ENCODE measurements around the gene OSBP2.

OSBP2 gene

DNA sequence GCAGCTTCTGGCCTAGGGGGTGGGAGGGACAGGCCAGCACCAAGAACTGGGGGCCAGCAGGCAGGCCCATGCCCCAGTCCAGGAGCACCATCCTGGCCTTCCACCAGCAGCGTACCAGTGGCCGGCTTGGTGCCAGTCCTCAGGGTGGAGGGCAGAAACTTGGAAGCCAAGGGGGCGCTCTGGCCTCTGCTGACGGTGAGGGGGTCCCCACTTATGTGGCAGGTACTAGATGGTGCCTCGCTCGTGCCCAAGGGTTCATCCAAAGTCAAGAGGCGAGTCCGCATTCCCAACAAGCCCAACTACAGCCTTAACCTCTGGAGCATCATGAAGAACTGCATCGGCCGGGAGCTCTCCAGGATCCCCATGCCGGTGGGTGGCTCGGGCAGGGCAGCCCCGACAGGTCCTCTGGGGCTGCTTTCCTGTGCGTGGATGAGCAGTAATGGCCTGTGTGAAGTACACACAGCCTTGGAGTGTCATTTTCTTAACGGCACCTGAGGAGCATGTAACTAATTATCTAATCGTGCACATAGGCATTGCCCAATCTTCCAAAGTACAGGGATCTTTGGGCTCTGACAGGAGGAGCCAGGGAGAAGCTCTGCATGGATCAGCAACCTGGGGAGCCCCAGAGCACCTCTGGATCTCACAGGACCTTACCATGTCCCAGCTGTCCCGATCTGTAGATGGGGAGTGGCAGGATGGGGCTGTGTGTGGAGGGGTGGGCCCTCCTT is 194.8 kb downstream of the OSBP2 start:
- H3K27me3 ChIP-seq (replicated peaks; ENCODE audit: control insufficient read depth, insufficient read depth, low read length), result no peaks in the 10 kb centered on the region
- H3K4me1 ChIP-seq (ENCODE audit: control insufficient read depth, insufficient read depth, low read length), result no peaks in the 10 kb centered on the region
- H3K9ac ChIP-seq (ENCODE audit: low read length), result no peak overlapping the region
- DNase-seq (ENCODE audit: low read depth), result no peak
- no peak overlapping the region for H3K4me3 ChIP-seq (ENCODE audit: low read length)
- no peaks in the 10 kb centered on the region for H3K36me3 ChIP-seq (ENCODE audit: control insufficient read depth, insufficient read depth, low read length, severe bottlenecking)
- H3K9me3 ChIP-seq (ENCODE audit: control insufficient read depth, low read length), result no peaks in the 10 kb centered on the region

DNA sequence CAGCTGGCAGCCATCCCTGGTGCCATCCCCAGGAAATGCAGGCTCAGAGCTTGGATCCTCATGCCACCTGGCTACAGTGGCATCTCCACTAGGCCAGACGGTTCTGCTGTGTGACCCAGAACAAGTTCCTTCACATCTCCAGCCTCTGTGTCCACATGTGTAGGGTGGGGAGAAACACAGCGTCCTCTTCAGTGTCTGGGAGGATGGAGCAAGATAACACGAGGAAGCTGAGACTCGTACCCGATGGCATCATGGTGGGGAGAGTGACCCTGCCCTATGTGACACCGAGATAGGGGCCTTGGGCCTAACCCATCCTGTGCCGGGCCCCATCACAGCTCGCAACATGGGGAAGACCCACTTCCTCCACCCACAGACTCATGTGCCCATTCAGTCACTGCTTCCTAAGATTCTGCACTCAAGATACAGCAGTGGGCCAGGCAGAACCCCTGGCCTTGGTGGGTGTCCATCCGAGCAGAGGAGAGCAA is 195.4 kb downstream of the OSBP2 start:
- no peaks in the 10 kb centered on the region for H3K9me3 ChIP-seq (ENCODE audit: control insufficient read depth, low read length)
- H3K4me3 ChIP-seq (ENCODE audit: low read length), result no peak overlapping the region
- H3K36me3 ChIP-seq (ENCODE audit: control insufficient read depth, insufficient read depth, low read length, severe bottlenecking), result no peaks in the 10 kb centered on the region
- no peak for DNase-seq (ENCODE audit: low read depth)
- H3K27me3 ChIP-seq (replicated peaks; ENCODE audit: control insufficient read depth, insufficient read depth, low read length), result no peaks in the 10 kb centered on the region
- no peak overlapping the region for H3K9ac ChIP-seq (ENCODE audit: low read length)
- no peaks in the 10 kb centered on the region for H3K4me1 ChIP-seq (ENCODE audit: control insufficient read depth, insufficient read depth, low read length)

DNA sequence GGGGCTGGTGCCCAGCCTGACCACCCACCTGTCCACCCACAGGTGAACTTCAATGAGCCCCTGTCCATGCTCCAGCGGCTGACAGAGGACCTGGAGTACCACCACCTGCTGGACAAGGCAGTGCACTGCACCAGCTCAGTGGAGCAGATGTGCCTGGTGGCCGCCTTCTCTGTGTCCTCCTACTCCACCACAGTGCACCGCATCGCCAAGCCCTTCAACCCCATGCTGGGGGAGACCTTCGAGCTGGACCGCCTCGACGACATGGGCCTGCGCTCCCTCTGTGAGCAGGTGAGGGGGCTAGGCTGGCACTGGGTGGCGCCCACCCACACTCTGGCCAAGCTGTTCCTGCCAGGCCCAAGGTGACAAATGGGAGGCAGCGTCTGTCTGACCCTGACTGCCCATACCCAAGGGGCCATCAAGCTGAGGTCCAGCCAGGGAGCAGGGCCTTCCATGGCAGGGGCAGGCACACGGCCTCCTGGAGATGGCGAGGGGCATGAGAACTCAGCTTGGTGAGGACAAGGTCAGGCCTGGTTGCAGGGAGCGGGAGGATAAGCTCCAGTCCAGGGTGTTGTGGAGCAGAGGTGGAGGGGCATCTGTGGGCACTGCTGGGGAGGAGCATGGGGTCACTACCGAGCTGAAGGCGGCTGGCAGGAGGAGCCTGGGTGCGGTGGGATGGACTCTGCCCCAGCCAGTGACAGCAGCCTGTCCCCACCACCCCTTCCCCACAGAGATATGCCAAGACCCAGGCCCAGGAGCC is 196.2 kb downstream of the OSBP2 start:
- no peak overlapping the region for H3K9ac ChIP-seq (ENCODE audit: low read length)
- DNase-seq (ENCODE audit: low read depth), result peak; percentile 44
- H3K4me1 ChIP-seq (ENCODE audit: control insufficient read depth, insufficient read depth, low read length), result no peaks in the 10 kb centered on the region
- no peak overlapping the region for H3K4me3 ChIP-seq (ENCODE audit: low read length)
- no peaks in the 10 kb centered on the region for H3K27me3 ChIP-seq (replicated peaks; ENCODE audit: control insufficient read depth, insufficient read depth, low read length)
- no peaks in the 10 kb centered on the region for H3K9me3 ChIP-seq (ENCODE audit: control insufficient read depth, low read length)
- H3K36me3 ChIP-seq (ENCODE audit: control insufficient read depth, insufficient read depth, low read length, severe bottlenecking), result no peaks in the 10 kb centered on the region

DNA sequence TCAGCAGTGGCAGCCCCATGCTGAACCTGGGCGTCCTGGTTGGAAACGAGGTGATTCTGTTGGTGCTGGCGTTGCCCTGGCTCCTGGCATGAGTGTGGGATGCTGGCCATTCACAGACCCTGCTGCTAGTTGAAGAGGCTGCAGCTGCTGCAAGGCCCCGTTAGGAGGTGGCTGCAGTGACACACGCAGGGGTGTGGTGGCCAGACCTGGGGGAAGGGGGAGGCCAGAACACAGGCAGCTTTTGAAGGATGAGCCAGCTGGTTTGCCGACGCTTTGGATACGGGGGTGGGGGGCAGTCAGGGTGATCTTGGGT is 196.7 kb downstream of the OSBP2 start:
- Histone ChIP-seq H3K4me3 (ENCODE audit: low read length) (no peak overlapping the region), H3K9ac (ENCODE audit: low read length) (no peak overlapping the region), H3K27me3 (replicated peaks; ENCODE audit: control insufficient read depth, insufficient read depth, low read length) (no peaks in the 10 kb centered on the region), H3K9me3 (ENCODE audit: control insufficient read depth, low read length) (no peaks in the 10 kb centered on the region), H3K36me3 (ENCODE audit: control insufficient read depth, insufficient read depth, low read length, severe bottlenecking) (no peaks in the 10 kb centered on the region), H3K4me1 (ENCODE audit: control insufficient read depth, insufficient read depth, low read length) (no peaks in the 10 kb centered on the region)
- DNase-seq (ENCODE audit: low read depth), result no peak

DNA sequence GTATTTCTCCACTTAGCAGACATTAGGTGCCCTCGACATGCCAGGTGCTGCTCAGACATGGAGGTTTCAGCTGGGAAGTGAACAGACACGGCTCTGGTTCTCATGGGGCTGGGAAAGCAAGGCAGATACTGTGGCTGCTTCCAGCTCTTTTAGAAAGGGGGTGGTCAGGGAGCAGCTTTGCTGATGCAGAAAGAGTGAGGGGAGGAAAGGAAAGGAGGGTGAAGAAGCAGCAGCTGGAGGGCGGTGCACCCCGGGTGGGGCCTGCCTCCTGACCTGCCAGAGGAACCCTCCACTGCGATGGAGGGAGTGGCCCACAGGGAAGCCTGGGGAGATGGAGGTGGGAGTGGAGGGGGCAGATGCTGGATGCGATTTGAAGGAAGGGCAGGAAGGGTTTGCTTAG is 197.1 kb downstream of the OSBP2 start:
- no peak overlapping the region for H3K9ac ChIP-seq (ENCODE audit: low read length)
- H3K4me3 ChIP-seq (ENCODE audit: low read length), result no peak overlapping the region
- H3K27me3 ChIP-seq (replicated peaks; ENCODE audit: control insufficient read depth, insufficient read depth, low read length), result no peaks in the 10 kb centered on the region
- no peaks in the 10 kb centered on the region for H3K4me1 ChIP-seq (ENCODE audit: control insufficient read depth, insufficient read depth, low read length)
- H3K9me3 ChIP-seq (ENCODE audit: control insufficient read depth, low read length), result no peaks in the 10 kb centered on the region
- no peaks in the 10 kb centered on the region for H3K36me3 ChIP-seq (ENCODE audit: control insufficient read depth, insufficient read depth, low read length, severe bottlenecking)
- DNase-seq (ENCODE audit: low read depth), result no peak

DNA sequence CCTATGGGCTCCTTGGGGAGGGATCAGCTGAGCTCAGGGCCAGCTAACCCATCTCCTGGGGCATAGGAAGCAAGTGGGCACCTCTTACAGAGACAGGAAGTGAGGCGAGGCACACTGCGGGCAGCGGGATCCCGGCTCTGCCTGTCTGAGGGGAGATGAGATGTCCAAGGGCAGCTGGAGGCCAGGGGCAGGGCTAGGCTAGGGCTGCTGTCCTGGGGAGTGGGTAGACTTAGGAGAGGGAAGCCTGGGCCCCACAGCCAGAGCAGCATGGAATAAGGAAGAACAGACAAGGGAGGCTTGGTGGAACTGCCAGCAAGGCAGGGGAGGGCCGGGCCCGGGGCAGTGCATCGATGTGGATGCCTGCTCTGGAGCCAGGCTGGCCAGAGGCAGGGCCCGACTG is 197.6 kb downstream of the OSBP2 start:
- Histone ChIP-seq H3K9me3 (ENCODE audit: control insufficient read depth, low read length) (no peaks in the 10 kb centered on the region), H3K4me3 (ENCODE audit: low read length) (no peak overlapping the region), H3K27me3 (replicated peaks; ENCODE audit: control insufficient read depth, insufficient read depth, low read length) (no peaks in the 10 kb centered on the region), H3K36me3 (ENCODE audit: control insufficient read depth, insufficient read depth, low read length, severe bottlenecking) (no peaks in the 10 kb centered on the region), H3K9ac (ENCODE audit: low read length) (no peak overlapping the region), H3K4me1 (ENCODE audit: control insufficient read depth, insufficient read depth, low read length) (no peaks in the 10 kb centered on the region)
- DNase-seq (ENCODE audit: low read depth), result no peak

DNA sequence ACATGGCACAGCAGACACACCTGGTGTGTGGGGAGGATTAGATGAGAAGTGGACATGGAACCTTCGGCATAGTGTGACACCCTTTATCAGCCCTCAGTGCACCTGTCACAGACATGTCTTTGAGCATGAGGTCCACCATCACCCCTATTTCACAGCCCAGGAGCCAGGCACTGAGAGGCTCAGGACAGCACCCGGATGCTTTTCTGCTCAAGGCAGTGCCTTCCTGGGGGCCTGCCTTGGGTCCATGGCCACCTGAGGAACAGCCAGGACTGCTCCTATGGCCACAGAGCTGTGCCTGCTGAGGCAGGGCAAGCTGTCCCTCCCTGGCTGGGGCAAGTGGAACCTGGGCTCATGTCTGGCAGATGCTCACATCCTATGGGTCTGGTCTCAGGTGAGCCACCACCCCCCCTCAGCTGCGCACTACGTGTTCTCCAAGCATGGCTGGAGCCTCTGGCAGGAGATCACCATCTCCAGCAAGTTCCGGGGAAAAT is 198.1 kb downstream of the OSBP2 start:
- H3K27me3 ChIP-seq (replicated peaks; ENCODE audit: control insufficient read depth, insufficient read depth, low read length), result no peaks in the 10 kb centered on the region
- H3K9ac ChIP-seq (ENCODE audit: low read length), result no peak overlapping the region
- no peaks in the 10 kb centered on the region for H3K36me3 ChIP-seq (ENCODE audit: control insufficient read depth, insufficient read depth, low read length, severe bottlenecking)
- H3K4me1 ChIP-seq (ENCODE audit: control insufficient read depth, insufficient read depth, low read length), result no peaks in the 10 kb centered on the region
- H3K4me3 ChIP-seq (ENCODE audit: low read length), result no peak overlapping the region
- DNase-seq (ENCODE audit: low read depth), result no peak
- H3K9me3 ChIP-seq (ENCODE audit: control insufficient read depth, low read length), result no peaks in the 10 kb centered on the region

DNA sequence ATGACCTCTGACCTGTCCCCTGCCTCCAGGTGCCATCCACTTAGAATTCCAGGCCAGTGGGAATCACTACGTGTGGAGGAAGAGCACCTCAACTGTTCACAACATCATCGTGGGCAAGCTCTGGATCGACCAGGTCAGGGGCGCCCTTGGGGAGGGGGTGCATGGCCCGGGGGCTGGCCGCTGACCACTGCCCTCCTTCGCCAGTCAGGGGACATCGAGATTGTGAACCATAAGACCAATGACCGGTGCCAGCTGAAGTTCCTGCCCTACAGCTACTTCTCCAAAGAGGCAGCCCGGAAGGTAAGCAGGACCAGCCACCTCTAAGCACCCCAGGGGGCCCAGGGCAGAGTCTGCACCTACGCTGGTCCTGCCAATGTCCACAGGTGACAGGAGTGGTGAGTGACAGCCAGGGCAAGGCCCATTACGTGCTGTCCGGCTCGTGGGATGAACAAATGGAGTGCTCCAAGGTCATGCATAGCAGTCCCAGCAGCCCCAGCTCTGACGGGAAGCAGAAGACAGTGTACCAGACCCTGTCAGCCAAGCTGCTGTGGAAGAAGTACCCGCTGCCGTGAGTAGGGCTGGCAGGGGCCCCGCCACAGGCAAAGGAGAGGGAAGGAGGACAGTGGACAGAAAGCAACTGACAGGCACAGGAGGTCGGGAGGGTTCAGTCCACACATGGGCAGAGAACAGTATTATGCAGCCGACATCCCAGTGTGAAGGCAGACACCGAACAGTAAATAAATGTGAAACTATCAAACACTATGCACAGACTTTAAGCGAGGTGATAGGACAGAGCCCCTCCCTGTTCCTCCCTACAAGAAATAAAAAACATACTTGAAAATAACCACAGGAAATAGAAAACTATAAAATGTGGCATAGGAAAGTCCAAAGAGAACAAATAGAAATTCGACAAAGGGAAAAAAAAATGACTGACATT is 199.0 kb downstream of the OSBP2 start:
- H3K27me3 ChIP-seq (replicated peaks; ENCODE audit: control insufficient read depth, insufficient read depth, low read length), result no peaks in the 10 kb centered on the region
- no peak overlapping the region for H3K9ac ChIP-seq (ENCODE audit: low read length)
- no peak for DNase-seq (ENCODE audit: low read depth)
- H3K9me3 ChIP-seq (ENCODE audit: control insufficient read depth, low read length), result no peaks in the 10 kb centered on the region
- H3K4me1 ChIP-seq (ENCODE audit: control insufficient read depth, insufficient read depth, low read length), result no peaks in the 10 kb centered on the region
- no peak overlapping the region for H3K4me3 ChIP-seq (ENCODE audit: low read length)
- no peaks in the 10 kb centered on the region for H3K36me3 ChIP-seq (ENCODE audit: control insufficient read depth, insufficient read depth, low read length, severe bottlenecking)

DNA sequence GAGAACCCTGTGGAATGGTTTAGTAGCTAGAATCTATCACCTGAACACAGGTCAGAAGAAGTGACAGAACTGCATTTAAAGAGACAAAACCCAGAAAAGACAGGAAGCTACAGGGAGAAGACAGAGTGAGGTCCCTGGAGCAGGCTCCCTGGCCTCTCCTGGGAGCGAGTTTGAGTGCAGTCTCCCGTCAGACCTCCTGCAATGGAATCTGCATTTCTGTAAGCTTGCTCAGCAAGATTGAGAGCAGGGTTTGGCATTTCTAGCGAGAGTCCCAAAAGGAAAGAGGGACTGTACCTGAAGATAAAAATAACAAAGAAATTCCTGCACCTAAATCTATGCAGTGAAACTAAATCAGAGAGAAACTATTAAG is 199.7 kb downstream of the OSBP2 start:
- no peak for DNase-seq (ENCODE audit: low read depth)
- Histone ChIP-seq H3K4me1 (ENCODE audit: control insufficient read depth, insufficient read depth, low read length) (no peaks in the 10 kb centered on the region), H3K9me3 (ENCODE audit: control insufficient read depth, low read length) (peaks cover 6% of the 10 kb centered on the region), H3K4me3 (ENCODE audit: low read length) (no peak overlapping the region), H3K9ac (ENCODE audit: low read length) (no peak overlapping the region), H3K36me3 (ENCODE audit: control insufficient read depth, insufficient read depth, low read length, severe bottlenecking) (no peaks in the 10 kb centered on the region), H3K27me3 (replicated peaks; ENCODE audit: control insufficient read depth, insufficient read depth, low read length) (no peaks in the 10 kb centered on the region)

DNA sequence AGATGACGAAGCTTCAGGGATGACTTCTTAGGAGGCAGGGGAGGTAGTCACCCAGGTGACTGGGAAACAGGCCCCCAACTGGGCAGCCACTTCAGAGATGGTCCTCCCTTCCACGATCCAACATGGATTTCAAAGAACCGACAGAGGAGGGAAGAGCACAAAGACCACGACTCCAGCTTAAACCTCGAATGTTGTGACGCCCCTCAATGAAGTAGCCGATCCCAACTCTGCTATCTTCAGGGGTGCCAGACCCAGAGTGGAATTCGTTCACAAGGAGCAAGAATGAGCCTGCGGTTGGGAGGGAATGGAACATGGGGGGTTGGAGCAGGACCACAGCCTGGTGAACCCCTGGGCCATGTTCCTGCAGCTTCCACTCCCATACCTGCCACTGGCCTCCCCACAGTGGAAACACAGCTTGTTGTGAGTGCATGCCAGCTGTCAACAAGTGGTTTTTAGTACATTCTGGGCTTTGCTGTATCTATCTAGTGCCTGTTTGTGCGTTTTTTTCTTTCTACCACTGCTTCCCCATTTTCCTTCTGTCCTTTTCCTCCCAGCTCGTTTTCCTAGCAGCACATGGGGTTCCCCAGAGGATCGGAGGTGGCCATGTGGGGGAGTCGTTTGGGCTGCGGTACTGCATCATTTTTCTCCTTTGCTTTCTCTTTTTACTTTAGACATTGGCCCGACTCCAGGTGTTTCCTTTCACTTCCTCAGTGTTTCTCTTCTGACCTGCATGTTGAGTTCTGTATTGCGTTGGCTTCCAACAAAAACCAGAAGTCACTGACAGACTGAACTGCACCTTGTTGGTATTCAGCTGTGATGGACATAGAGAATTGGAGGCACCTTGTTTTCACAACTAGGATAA is 208.1 kb downstream of the OSBP2 start:
- no peak for DNase-seq (ENCODE audit: low read depth)
- H3K9ac ChIP-seq (ENCODE audit: low read length), result no peak overlapping the region
- no peak overlapping the region for H3K4me3 ChIP-seq (ENCODE audit: low read length)
- peaks cover 13% of the 10 kb centered on the region for H3K9me3 ChIP-seq (ENCODE audit: control insufficient read depth, low read length)
- no peaks in the 10 kb centered on the region for H3K36me3 ChIP-seq (ENCODE audit: control insufficient read depth, insufficient read depth, low read length, severe bottlenecking)
- no peaks in the 10 kb centered on the region for H3K4me1 ChIP-seq (ENCODE audit: control insufficient read depth, insufficient read depth, low read length)
- H3K27me3 ChIP-seq (replicated peaks; ENCODE audit: control insufficient read depth, insufficient read depth, low read length), result no peaks in the 10 kb centered on the region

All from adipocyte (in vitro differentiated cells).